PC-9 (cell line): ENCODE results near the gene AGRN. TPM values are rescaled to one million over a fixed set of nuclear protein-coding genes. Genes with fewer than 3 reads are reported as not detected.

ENCODE experiments used
- BruUV-seq: library from RNA; stranded (reverse); fragments of 400-500 nt; replicated peaks from 2 replicates; lab custom pipeline; 2021; lab: Mats Ljungman, UMichigan
- CTCF ChIA-PET: fragments of 300-600 bp; sonication (Branson Sonifier 250); formaldehyde crosslinking; loops from one replicate; lab custom pipeline; 2022; ENCODE audit warnings: antibody characterized with exemption; lab: Charles Lee
- POLR2A ChIA-PET: fragments of 300-600 bp; sonication (Branson Sonifier 250); formaldehyde crosslinking; loops from one replicate; lab custom pipeline; 2022; ENCODE audit warnings: antibody characterized with exemption; ENCODE audit not compliant: unreplicated experiment; lab: Charles Lee
- DNase-seq, 2 experiments: peaks; one replicate each; pipeline versions ENCODE4 v3.0.0 to v3.0.0-alpha.2; 2015 to 2022; ENCODE audit warnings: mixed read lengths in 1 of 2
- H2AFZ ChIP-seq: fragments of 200-600 bp; sonication (generic); 2 replicates; pipeline ENCODE4 v1.8.1; 2017; ENCODE audit warnings: antibody characterized with exemption
- H3F3A ChIP-seq: fragments of 200-600 bp; sonication (generic); 2 replicates; pipeline ENCODE4 v1.8.1; 2017; ENCODE audit warnings: antibody characterized with exemption, mild to moderate bottlenecking, low read depth; ENCODE audit not compliant: insufficient read depth
- H3K27ac ChIP-seq: fragments of 200-600 bp; sonication (generic); 2 replicates; pipeline ENCODE4 v1.6.1; 2016; ENCODE audit warnings: mixed run types
- H3K27me3 ChIP-seq: fragments of 200-600 bp; sonication (generic); 2 replicates; pipeline ENCODE4 v1.6.1; 2016; ENCODE audit warnings: low read depth, mixed run types; ENCODE audit not compliant: insufficient read depth
- H3K36me3 ChIP-seq: fragments of 200-600 bp; sonication (generic); 2 replicates; pipeline ENCODE4 v1.6.1; 2016; ENCODE audit warnings: low read depth, mixed run types
- H3K4me1 ChIP-seq: fragments of 200-600 bp; sonication (generic); replicated peaks from 2 replicates; pipeline ENCODE4 v1.6.1; 2016; ENCODE audit warnings: mixed run types; ENCODE audit not compliant: insufficient read depth
- H3K4me2 ChIP-seq: fragments of 200-600 bp; sonication (generic); 2 replicates; pipeline ENCODE4 v1.6.1; 2017; ENCODE audit warnings: mixed run types
- H3K4me3 ChIP-seq: fragments of 200-600 bp; sonication (generic); 2 replicates; pipeline ENCODE4 v1.6.1; 2016; ENCODE audit warnings: mixed run types
- H3K79me2 ChIP-seq: fragments of 200-600 bp; sonication (generic); 2 replicates; pipeline ENCODE4 v1.6.1; 2017; ENCODE audit warnings: low read depth, mixed run types
- H3K9me2 ChIP-seq: fragments of 200-600 bp; sonication (generic); 2 replicates; pipeline ENCODE4 v1.8.1; 2017; ENCODE audit warnings: mild to moderate bottlenecking; ENCODE audit not compliant: insufficient read depth
- H3K9me3 ChIP-seq: fragments of 200-600 bp; sonication (generic); 2 replicates; pipeline ENCODE4 v1.8.1; 2016; ENCODE audit warnings: low read depth; ENCODE audit not compliant: insufficient read depth
- H4K20me1 ChIP-seq: fragments of 200-600 bp; sonication (generic); 2 replicates; pipeline ENCODE4 v1.8.1; 2017; ENCODE audit not compliant: insufficient read depth
- CTCF ChIP-seq: fragments of 200-600 bp; sonication (generic); conservative IDR thresholded peaks from 2 replicates; pipeline ENCODE4 v1.6.1; 2017; ENCODE audit warnings: mixed run types, antibody characterized with exemption, mild to moderate bottlenecking, moderate library complexity
- EZH2 ChIP-seq: fragments of 200-600 bp; sonication (generic); IDR thresholded peaks from 2 replicates; pipeline ENCODE4 v1.8.0; 2017; ENCODE audit warnings: antibody characterized with exemption, low read depth
- intact Hi-C: fragments of 100-400 bp; cut with micrococcal nuclease; formaldehyde crosslinking; loops from one replicate; pipeline ENCODE4 v1.10.0; 2022; ENCODE audit not compliant: unreplicated experiment
- total RNA-seq: library from RNA; stranded (reverse); gene quantifications from 2 replicates; pipeline ENCODE4 v1.2.3, GENCODE V29; 2021

AGRN gene
- total RNA-seq, 1 experiment from 2014 or later = 278 TPM

- H3K36me3 ChIP-seq = no peaks in the 10 kb centered on the region
- TF ChIP-seq EZH2 = no peak
- no peak for TF ChIP-seq CTCF
- POLR2A ChIA-PET = no interaction called here
Observed at GRCh38 chr1:1037366-1038327, 17.7 kb downstream of the AGRN start.

GRCh38 chr1:1038694-1039093 is 18.8 kb downstream of the AGRN start:
- TF ChIP-seq CTCF = no peak
- TF ChIP-seq EZH2 = no peak
- Histone ChIP-seq H3K79me2 (no peaks in the 10 kb centered on the region), H3K36me3 (no peaks in the 10 kb centered on the region), H3K4me1 (no peaks in the 10 kb centered on the region), H2AFZ (no peak overlapping the region), H3K4me2 (no peak overlapping the region), H3K4me3 (no peak overlapping the region), H3K27me3 (no peaks in the 10 kb centered on the region), H3K27ac (no peak overlapping the region), H3F3A (peaks cover 9% of the 10 kb centered on the region; the same call in 1 of the 2 replicates), H3K9me3 (no peaks in the 10 kb centered on the region), H4K20me1 (peaks cover 56% of the 10 kb centered on the region), H3K9me2 (no peaks in the 10 kb centered on the region)
- CTCF ChIA-PET = no interaction called here
- intact Hi-C loops = no loop called here
- no TSS peak for BruUV-seq
- POLR2A ChIA-PET = no interaction called here
- no peak for DNase-seq

More at GRCh38 chr1:1037366-1038327, 17.7 kb downstream of the AGRN start:
- Histone ChIP-seq H3K9me2 (no peaks in the 10 kb centered on the region), H3K27ac (no peak overlapping the region), H3K9me3 (no peaks in the 10 kb centered on the region), H3K4me3 (no peak overlapping the region), H3K27me3 (no peaks in the 10 kb centered on the region), H3K4me2 (no peak overlapping the region), H3K79me2 (no peaks in the 10 kb centered on the region), H3K4me1 (no peaks in the 10 kb centered on the region), H2AFZ (no peak overlapping the region), H3F3A (peaks cover 9% of the 10 kb centered on the region; the same call in 1 of the 2 replicates), H4K20me1 (peaks cover 51% of the 10 kb centered on the region)
- no peak for DNase-seq
- BruUV-seq = no TSS peak
- intact Hi-C loops = no loop called here
- CTCF ChIA-PET = no interaction called here

GRCh38 chr1:1039145-1039910 is 19.4 kb downstream of the AGRN start:
- ChIA-PET POLR2A (no interaction called here), CTCF (no interaction called here)
- Histone ChIP-seq H3K4me3 (no peak overlapping the region), H3K4me2 (no peak overlapping the region), H3K9me3 (no peaks in the 10 kb centered on the region), H3K27me3 (no peaks in the 10 kb centered on the region), H4K20me1 (peaks cover 56% of the 10 kb centered on the region), H3F3A (peaks cover 9% of the 10 kb centered on the region; the same call in 1 of the 2 replicates), H3K79me2 (no peaks in the 10 kb centered on the region), H2AFZ (no peak overlapping the region), H3K27ac (no peak overlapping the region), H3K9me2 (no peaks in the 10 kb centered on the region), H3K36me3 (no peaks in the 10 kb centered on the region), H3K4me1 (no peaks in the 10 kb centered on the region)
- TF ChIP-seq CTCF (no peak), EZH2 (no peak)
- no TSS peak for BruUV-seq
- DNase-seq = no peak
- intact Hi-C loops = no loop called here
